ENCODE measurements around the gene SMYD3. TPM values are rescaled to one million over a fixed set of nuclear protein-coding genes. Genes with fewer than 3 reads are reported as not detected.

Gene SMYD3
- total RNA-seq, 1 experiment from 2014 or later, result 17.4 TPM

DNA sequence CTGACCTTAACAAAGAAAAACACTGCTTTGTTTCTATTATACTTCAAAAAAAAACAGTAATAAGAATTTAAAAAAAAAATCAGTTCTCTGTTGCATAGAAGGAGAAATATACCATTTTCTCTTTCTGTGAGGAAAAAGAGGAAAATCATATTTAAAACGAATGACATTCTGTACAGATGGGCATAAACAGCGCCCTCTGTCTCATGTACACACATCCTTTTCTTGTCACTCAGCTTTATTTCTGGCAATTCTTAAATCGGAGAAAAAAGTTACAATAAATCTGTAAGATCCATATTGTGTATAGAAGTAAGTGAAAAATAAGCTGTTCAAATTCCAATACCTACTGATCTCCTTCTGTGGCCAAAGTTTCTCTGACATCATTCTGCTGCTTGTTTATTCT is 245.4 kb downstream of the SMYD3 start:
- intact Hi-C loops (cut with micrococcal nuclease; ENCODE audit: unreplicated experiment), result no loop called here
- in situ Hi-C loops (cut with HindIII; ENCODE audit: low pct_unique_long_range_greater_than_20kb, low sequenced_read_pairs), result no loop called here
- Histone ChIP-seq H3K27ac (ENCODE audit: low read length) (no peak overlapping the region), H3K27me3 (ENCODE audit: control insufficient read depth, insufficient read depth, low read length) (no peaks in the 10 kb centered on the region), H3K4me3 (ENCODE audit: low read depth in 2 of 2, low read length in 2 of 2) (no peak overlapping the region), H3K4me1 (ENCODE audit: control insufficient read depth, insufficient read depth, low read length) (no peaks in the 10 kb centered on the region), H3K36me3 (ENCODE audit: control insufficient read depth, insufficient read depth, low read length) (no peaks in the 10 kb centered on the region), H3K9me3 (ENCODE audit: control insufficient read depth, insufficient read depth, low read depth, low read length) (peaks cover 10% of the 10 kb centered on the region)
- ChIA-PET POLR2A (no interaction called here), CTCF (interaction anchor here (0.7 kb wide), 1 partner anchor 545 kb away, joined by 3 read pairs; no protein-coding TSS in a partner anchor)
- ATAC-seq (no peak), DNase-seq (ENCODE audit: low read depth, low spot score) (no peak)
- TF ChIP-seq TCF7L2 (IDR thresholded peaks at IDR 0.05; ENCODE audit: low read depth, low read length), result no peak
- TF ChIP-seq REST (IDR thresholded peaks at IDR 0.05; ENCODE audit: insufficient read depth in 1 of 2, low read depth in 2 of 2, low read length in 1 of 2), result no peak
- TF ChIP-seq SIN3A (IDR thresholded peaks at IDR 0.05; ENCODE audit: borderline replicate concordance, insufficient read depth, low read depth, low read length), result no peak
- TF ChIP-seq CTCF (IDR thresholded peaks at IDR 0.05), result no peak; the same call in 1 of the 2 replicates
- TF ChIP-seq POLR2AphosphoS5 (IDR thresholded peaks at IDR 0.05; ENCODE audit: low read depth, low read length), result no peak
- no TSS peak for BruUV-seq (replicated peaks)

DNA sequence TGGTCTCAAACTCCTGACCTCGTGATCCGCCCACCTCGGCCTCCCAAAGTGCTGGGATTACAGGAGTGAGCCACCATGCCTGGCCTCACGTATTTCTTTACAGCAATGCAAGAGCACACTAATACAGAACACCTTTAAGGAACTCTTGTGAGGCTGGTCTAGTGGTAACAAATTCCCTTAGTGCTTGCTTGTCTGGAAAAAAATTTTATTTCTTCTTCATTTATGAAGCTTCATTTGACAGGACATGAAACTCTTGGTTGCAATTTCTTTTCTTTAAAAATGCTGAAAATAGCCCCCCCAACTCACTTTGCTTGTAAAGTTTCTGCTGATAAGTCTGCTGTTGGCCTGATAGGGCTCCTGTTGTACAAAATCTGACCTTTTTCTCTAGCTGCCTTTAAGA is 248.8 kb downstream of the SMYD3 start:
- TF ChIP-seq SIN3A (IDR thresholded peaks at IDR 0.05; ENCODE audit: borderline replicate concordance, insufficient read depth, low read depth, low read length) (no peak), TCF7L2 (IDR thresholded peaks at IDR 0.05; ENCODE audit: low read depth, low read length) (no peak), CTCF (IDR thresholded peaks at IDR 0.05) (no peak), POLR2AphosphoS5 (IDR thresholded peaks at IDR 0.05; ENCODE audit: low read depth, low read length) (no peak), REST (IDR thresholded peaks at IDR 0.05; ENCODE audit: insufficient read depth in 1 of 2, low read depth in 2 of 2, low read length in 1 of 2) (no peak)
- CTCF ChIA-PET, result no interaction called here
- DNase-seq (ENCODE audit: low read depth, low spot score) (no peak), ATAC-seq (no peak)
- Histone ChIP-seq H3K36me3 (ENCODE audit: control insufficient read depth, insufficient read depth, low read length) (no peaks in the 10 kb centered on the region), H3K4me1 (ENCODE audit: control insufficient read depth, insufficient read depth, low read length) (no peaks in the 10 kb centered on the region), H3K4me3 (ENCODE audit: low read depth in 2 of 2, low read length in 2 of 2) (no peak overlapping the region), H3K27ac (ENCODE audit: low read length) (no peak overlapping the region), H3K27me3 (ENCODE audit: control insufficient read depth, insufficient read depth, low read length) (no peaks in the 10 kb centered on the region), H3K9me3 (ENCODE audit: control insufficient read depth, insufficient read depth, low read depth, low read length) (peaks cover 10% of the 10 kb centered on the region)
- POLR2A ChIA-PET, result no interaction called here
- intact Hi-C loops (cut with micrococcal nuclease; ENCODE audit: unreplicated experiment), result no loop called here
- in situ Hi-C loops (cut with HindIII; ENCODE audit: low pct_unique_long_range_greater_than_20kb, low sequenced_read_pairs), result no loop called here
- no TSS peak for BruUV-seq (replicated peaks)

Measured in Panc1 (cell line).